ENCODE data around the gene CELA2A.

The CELA2A gene

DNA sequence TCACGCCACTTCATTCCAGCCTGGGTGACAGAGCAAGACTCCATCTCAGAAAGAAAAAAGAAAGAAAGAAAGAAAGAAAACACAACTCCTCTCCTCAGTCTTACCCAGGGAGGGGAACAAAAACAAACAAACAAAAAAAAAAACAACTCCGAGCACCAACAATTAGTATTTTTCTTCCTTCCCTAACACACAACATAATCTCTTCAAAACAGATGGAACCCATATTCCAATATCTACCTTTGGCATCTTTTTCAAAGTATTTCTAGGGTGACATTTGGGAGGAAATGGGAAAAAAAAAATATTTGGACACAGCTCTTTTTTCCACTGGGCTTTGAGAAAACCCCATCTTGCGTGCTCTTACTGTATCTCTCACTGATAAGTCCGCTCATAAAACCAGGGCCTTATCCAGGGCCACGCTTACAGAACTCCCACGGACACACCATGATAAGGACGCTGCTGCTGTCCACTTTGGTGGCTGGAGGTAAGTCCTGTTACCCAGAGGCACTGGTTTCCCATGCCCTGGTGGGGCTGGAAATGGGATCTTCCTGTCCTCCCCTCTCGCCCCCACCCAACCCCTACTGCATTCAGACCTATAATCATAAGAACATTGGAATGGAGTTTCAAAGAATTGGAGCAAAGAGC is at the start of gene CELA2A:
TSS of gene CELA2A (plus strand) at position 420 of the 642 bp plus-strand sequence. CDS start at position 442, 22 bp downstream.
- no peak for FAIRE-seq

DNA sequence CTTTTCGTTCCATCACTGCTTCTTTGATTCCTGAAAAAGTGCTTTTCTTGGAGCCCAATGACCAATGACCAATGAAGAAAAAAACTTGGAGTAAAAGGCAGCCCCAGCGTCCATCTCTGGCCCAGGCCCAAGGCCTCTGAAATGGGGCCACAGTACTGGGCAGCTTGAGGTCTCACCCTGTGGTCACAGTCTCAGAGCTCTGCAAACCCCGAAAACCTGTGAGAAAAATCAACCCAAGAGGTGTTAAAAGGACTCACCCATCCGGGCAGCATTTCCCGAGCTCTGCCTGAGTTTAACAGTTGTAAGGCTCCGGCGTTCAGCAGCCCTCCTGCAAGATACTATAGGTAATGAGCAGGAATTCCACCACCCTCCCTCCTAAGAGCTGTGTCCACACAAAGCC is 49.0 kb upstream of the CELA2A start:
- FAIRE-seq: no peak

DNA sequence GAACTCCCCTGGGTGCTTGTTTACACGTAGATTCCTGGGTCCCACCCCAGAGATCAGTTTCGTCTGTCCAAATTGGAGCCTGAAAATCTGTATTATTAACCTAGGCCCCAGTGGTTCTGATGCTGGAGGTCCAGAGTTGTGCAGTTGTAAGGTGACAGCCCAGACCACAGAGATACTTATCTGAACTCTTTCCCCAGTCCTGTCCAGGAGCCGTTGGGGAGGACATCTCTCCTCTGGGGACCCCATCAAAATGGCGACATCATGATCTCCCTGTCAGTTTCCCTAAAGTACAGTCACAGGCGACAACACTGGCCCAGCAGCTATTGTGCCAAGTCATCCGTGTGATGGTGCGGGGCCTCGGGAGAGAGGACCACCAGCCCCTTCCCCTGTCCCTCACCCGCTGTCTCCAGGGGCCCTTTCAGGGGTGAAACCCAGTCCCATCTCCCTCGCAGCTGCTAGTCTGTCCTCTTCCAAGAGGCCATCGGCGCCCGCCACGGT is 47.6 kb upstream of the CELA2A start:
- FAIRE-seq: no peak

DNA sequence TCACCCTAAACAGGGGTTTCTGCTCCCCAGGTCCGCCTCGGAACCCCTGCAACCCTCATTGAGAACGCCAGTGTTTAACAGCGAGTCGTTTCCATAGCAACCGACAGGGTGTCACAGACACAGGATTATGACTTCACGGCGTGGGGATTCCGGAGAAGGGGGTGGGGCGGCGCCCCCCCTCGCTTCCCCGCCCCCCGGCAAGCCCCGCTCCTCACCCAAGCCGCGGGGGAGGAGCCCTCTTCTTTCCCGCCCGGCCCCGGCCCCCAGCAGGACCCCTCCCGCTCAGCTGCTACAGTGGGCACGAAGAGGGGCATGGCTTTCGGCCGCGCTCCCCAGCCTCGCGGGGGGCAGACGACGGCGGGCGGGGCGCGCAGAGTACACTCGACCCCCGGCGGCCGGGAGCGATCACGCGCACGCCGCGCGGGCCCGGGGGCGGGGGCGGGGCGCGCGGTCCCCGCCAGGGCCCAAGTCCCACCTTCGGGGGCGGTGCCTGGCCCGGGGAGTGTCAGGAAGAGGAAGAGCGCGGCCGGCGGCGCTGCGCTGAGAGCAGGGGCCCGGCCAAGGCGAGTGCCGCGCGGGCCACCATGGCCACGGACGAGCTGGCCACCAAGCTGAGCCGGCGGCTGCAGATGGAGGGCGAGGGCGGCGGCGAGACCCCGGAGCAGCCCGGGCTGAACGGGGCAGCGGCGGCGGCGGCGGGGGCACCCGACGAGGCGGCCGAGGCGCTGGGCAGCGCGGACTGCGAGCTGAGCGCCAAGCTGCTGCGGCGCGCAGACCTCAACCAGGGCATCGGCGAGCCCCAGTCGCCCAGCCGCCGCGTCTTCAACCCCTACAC is 46.9 kb upstream of the CELA2A start, which contains the start of gene EFHD2:
TSS of gene EFHD2 (plus strand) at position 501 of the 835 bp plus-strand sequence. CDS start at position 585, 84 bp downstream.
- FAIRE-seq: no peak

DNA sequence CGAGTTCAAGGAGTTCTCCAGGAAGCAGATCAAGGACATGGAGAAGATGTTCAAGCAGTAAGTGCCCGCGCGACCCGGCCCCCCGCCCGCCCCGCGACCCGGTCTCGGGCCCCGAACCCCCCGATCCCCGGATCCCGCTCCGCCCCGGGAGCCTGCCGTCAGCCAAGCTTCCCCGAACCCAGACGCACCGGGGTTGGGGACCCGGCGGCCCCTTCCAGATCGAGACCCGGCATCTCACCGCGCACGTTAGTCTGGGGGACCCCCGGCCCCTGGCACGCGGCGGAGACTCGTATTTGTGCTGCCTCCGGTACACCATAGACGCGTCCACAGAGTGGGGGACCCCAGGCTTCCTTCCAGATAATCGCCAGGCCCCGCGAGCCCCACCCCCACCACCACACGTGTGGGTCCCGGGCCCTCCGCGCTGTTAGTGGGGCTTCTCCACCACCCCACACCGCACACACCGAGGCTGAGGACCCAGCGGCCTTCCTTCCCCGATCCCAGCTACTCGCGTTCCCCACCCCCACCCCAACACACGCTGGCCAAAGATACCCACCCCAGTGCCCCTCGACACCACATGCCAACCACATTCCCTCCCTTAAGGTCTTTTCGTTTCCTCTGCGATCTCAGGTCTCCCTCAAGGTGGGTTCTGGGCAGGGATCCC is 46.2 kb upstream of the CELA2A start:
- no peak for FAIRE-seq

DNA sequence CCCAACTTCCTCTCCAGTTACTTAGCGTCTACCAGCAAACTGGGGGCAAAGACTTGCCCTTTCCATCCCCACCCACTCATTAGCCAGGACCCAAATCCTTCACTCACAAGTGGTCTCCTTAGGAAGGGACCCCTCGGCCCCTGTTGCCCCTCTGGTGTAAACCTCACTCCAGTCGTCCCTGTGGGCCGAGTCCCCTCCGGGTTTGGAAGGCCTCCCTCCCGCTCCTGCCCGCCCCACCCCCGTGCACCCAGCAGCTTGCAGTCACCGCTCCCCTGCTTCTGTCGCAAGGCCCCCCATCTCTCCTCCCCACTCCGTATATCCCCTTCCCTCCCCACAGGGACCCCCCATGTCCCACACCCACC is 45.7 kb upstream of the CELA2A start:
- no peak for FAIRE-seq

DNA sequence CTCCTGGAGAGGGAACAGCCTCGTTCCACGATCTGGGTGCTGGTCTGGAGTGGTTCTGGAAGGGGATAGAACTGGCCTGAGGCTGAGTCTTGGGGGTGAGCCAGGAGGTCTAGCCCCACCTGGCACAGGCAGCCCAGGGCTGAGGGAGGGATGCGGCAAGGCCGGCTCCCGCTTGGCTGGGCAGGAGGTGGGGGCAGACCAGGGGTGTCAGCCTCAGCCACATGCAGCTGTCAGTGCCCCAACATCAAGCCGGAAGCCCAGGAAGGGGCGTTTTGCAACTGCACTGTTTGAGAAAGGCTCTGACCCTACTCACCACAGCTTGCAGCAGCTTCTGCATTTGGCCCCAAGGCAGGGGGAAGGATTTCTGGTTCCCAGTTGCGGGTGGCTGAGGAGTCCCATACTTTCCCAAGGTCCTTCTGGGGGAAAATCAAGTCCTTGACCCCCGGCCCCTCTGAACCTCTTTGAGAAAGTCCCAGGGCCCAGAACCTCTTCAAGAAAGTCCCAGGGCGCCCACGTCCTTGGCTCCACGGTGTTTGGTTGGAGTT is 44.9 kb upstream of the CELA2A start:
- FAIRE-seq: no peak

DNA sequence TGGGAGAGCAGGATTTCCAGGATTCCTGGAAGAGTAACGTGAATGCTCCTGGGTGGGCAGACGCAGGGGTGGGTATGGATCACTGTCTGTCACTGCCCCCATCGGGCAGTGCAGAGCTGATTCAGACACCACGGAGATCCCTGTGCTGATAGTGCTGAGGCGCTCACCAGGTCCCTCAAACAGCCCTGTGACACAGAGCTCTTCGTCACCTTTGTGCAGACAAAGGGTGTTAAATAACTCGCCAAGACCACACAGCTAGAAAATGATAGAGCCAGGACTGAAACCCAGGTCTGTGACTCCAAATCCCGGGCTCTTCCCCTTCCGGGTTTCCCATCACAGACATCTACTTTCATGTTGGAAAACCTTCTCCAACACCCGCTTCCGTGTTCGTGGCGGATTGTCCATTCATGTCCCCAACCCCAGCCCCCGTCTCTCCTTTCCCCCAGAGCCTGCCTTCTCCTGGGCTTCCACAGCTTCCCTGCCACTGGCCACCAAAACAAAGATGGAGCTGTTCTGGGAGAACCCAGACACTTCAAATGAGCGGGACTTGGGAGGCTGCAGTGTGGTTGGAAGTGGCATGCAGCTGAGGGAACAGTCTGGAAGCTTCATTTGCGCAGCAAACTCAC is 44.2 kb upstream of the CELA2A start:
- FAIRE-seq: no peak

DNA sequence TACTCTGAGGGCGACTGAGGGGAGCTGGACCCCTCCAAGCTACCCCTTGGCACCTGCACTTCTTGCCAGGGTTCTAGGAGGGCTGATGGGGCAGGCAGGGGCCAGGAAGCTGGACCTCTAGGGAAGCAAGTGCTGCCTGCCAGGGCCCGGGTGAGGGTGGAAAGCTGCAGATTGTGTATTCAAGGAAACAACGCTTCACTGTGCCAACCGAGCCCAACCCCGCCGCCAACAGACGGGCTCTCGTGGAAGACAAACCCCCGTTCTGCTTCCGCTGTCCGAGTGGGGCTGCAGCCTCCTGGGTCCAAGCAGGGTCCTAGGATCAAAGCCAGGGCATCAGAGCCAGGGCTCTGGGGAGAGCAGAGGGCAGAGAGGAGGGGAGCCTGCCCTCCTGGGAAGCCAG is 43.7 kb upstream of the CELA2A start:
- no peak for FAIRE-seq

DNA sequence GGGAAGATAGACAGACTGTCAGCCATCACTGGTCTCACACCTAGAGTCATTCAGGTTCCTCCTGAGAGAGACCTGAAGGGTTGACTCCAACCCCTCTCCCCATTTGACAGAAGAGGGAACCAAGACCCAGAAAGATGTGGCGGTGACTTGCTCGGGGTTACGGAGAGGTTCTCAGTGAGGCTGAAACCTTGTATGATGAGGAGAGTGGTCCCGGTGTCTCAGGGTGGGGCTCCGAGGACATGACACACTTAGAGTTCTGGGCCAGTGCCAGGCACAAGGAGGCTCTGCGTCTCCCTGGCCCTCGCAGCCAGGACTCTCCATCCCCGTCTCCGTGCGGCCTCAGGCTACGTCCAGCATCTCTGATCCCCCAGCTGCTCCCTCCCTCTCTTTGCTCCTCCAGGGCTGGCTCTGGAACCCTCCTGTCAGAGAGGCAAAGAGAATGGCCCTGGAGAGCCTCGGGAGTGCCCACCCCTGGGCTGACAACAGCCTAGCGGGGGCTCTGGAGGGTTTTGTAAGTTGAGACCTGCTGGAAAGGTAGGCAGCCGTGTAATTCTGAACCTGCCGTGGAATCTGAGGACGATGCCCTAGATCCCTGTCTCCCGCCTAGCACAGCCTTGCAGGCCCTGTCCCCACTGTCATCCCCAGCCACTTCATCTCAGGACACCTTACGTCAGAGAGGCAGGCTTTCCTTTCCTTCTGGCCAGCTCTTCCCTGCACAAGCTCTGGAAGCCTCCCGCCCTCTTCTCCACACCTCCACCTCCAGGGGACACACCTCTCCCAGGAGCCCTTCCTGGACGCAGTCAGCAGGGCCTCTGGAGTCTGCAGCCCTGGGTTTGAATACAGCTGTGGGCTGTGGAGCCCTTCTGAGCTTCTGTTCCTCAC is 42.7 kb upstream of the CELA2A start:
- FAIRE-seq: no peak

DNA sequence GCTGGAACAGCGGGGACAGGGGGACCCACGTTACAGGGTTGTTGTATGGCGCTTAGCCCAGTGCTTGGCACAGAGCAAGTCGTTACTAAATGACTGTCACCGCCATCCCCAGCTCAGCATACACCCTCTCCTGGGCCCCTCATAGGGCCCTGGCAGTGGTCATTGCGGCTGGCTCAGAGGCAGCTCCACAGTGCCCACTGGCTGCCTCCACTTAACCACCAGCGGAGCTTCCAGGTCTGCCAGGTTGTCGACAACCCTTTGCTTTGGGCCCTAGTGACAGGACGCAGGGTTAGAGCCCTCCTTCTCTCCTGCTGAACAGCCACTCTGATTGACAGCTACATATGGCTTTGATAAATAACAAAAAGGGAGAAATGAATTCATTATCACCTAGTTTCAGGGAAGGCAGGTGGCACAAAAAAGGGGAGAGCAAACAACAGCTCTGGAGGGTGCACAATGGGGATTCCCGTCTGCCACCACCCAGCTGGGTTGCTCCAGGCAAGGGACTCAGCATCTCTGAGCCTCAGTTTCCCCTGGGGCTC is 42.0 kb upstream of the CELA2A start:
- FAIRE-seq: no peak

DNA sequence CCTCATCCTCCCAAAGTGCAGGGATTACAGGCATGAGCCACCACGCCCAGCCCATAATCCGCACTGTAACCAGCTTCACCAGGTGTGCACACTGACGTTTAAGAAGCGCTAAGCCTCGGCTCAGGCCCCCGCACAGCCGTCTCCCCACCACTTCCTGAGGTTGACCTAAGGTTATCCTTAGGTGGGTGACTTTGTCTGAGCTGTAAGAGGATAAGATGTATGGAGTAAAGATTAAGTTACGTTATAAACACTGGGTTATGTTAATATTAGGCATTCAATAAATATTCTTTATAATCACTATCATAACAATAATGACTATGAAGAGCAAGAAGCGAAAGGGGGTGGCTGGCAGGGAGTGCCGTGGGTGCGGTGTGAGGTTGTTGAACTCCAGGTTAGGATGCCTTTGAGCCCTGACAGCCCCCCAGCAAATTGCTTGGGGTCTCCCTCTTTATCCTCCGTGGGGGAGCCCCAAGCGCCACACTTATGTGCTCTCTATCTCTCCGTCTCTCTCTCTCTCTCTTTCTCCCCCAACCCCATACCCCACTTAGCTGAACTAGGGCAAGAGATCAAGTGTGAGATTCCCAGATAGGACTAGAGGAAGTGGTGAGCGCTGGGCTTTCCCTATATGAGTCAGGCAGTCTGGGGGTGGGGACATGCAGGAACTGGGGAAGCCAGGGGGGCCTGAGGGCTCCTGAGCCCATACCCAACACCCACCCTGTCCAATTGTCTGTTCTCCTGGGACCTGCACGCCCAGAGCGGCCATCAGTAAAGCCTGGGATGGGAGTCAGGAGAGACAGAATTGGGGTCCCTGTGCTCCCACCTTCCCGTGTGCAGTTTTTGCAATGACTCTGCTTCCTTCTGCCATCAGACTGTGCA is 39.2 kb upstream of the CELA2A start:
- no peak for FAIRE-seq

DNA sequence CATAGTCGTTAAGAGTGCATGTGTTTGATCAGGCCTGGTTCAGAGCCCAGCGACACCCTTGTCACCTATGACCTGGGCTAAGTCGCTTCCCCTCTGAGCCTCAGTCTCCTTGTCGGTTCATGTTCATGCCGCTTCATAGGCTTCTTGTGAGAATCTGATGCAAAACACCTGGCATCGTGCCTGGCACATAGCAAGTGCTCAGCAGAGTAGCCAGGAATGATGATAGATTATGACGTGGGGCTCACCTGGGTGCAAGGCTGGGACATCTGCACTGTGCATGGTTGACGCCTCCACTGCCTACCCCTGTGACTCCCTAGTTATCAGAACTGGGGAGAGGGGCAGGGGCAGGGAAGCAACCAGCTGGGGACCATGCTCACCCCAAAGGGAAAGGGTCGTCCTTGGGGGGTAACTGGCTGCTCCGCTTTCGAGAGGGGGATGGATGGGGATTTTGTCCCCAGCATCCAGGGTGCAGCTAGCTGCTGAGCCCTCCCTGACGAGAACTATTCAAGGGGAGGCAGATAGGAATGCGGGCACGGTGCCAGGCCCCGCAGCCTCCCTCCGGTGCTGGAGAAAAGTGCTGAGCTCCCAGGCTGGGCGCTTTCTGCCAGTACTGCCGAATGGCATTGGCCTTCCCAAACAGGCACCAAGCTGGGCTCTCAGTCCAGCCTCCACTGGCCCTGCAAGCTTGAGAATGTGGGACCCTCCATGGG is 37.6 kb upstream of the CELA2A start:
- no peak for FAIRE-seq

DNA sequence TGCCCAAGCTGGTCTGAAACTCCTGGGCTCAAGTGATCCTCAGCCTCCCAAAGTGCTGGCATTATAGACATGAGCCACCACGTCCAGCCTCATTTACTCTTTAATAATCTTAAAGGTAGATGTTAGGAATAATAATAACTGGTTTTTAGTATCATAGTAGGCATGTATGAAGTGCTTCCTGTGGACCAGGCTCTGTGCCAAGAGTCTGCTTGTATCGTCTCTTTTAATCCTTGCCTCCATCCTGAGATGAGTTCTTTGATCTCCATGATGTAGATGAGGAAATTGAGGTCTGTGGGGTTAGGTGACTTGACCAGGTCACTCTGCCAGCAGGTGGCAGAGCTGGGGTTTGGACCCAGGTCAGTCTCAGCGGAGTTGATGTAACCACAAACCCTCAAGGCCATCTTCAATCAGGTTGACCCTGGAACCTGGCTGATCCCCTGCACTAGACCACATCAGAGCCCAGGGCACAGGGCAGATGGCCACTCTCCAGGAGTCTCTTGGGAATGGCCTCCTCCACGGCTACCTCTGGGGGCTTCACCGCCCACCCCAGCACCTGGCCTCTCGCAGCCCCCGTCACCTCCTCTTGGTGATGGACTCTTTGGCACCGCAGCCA is 35.6 kb upstream of the CELA2A start:
- no peak for FAIRE-seq

DNA sequence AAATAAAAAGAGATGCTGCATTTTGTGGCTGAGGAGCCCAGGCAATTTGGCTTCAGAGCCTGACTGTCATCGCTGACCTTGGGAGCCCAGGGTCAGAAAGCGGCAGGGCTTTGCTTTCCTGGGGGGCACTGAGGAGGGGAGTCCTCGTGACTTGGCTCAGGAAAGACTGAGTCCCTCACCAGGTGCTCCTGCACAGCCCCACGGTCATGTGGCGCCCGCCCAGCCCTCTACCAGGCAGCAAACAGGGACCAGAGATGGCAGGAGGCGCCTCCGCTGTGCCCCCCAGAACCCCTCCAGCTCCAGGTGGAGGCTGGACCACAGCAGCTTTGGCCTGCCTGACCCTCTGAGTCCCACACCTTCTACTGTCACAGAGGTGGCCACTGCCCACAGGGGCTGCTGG is 33.7 kb upstream of the CELA2A start:
- no peak for FAIRE-seq

DNA sequence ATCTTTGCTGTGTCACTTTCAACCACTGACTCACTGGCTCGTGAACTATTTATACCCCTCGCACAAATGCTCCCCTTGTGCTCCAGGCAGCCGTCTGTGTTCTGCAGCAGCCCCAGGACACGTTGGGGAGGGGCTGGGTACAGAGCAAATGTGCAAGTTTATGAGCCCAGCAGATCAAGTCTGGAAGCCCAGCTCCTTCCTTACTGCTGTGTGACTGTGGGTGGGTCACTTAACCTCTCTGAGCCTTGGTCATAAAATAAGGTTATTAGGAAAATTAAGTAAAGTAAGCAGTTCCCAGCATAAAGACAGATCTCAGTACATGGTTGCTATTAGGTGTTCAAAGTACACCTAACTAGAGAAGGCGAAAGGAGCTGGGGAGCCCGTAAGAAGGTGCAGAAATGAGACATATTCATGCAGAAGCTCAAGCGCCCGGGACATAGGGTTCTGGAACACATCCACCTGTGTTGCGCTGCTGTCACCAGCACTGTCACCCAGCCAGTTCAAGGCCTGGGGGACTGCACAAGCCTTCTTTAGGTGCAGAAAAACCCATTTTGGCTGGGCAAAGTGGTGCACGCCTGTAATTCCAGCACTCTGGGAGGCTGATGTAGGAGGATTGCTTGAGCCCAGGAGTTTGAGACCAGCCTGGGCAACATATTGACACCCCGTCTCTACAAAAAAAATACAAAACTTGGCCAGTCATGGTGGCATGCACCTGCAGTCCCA is 33.0 kb upstream of the CELA2A start:
- FAIRE-seq: no peak

DNA sequence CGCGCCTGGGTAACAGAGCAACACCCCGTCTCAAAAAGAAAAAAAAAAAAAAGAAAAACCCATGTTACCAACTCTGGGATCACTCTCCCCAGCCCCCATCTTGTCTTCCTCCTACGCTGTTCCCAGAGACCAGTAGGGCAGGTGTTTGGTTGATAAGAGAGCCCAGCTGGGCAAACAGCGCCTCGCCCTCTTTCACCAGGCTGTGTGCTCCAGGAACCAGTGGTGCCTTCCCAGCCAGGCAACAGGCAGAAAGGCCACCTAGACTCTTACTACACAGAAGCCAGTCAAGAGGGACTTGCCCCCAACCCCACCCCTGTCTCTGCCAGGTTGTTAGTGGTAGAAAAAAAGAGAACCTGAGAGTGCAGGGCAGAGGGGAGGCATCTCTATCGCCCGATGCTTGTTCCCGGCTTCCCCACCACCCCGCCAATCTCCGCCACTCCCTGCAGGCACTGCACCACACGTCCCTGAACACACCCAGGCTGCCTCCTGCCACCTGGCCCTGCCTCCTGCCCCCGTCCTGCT is 32.3 kb upstream of the CELA2A start:
- no peak for FAIRE-seq

DNA sequence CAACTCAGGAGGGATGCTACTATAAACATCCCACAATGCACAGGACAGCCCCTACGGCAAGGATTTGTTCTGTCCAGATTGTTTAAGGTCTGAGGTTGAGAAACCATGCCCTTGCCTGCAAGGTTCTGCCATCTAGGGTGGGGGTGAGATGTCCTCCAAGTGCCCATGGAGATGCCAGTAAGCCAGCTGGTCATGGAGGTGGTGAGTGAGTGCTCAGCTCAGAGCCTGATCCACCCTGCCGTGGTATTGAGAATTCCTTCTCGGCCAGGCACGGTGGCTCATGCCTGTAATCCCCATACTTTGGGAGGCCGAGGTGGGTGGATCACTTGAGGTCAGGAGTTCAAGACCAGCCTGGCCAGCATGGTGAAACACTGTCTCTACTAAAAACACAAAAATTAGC is 31.6 kb upstream of the CELA2A start:
- no peak for FAIRE-seq

All from colon (tissue), 2 donors.